Loucy (cell line): ENCODE data around the gene ATRNL1.
A peak's percentile ranks its signal among the peaks of the same experiment; 100 is the strongest.

Source experiments
- EZH2phosphoT487 ChIP-seq: fragments of 200-600 bp; IDR thresholded peaks from 2 replicates; pipeline ENCODE4 v1.6.1; 2018; ENCODE audit warnings: antibody characterized with exemption, mild to moderate bottlenecking, moderate library complexity, borderline replicate concordance
- TF ChIP-seq, protein P1 (sequence below): fragments of 200-600 bp; sonication (generic); conservative IDR thresholded peaks from 2 replicates; pipeline ENCODE4 v1.5.1; 2014; ENCODE audit warnings: mild to moderate bottlenecking, antibody characterized with exemption, low read length

DNA sequence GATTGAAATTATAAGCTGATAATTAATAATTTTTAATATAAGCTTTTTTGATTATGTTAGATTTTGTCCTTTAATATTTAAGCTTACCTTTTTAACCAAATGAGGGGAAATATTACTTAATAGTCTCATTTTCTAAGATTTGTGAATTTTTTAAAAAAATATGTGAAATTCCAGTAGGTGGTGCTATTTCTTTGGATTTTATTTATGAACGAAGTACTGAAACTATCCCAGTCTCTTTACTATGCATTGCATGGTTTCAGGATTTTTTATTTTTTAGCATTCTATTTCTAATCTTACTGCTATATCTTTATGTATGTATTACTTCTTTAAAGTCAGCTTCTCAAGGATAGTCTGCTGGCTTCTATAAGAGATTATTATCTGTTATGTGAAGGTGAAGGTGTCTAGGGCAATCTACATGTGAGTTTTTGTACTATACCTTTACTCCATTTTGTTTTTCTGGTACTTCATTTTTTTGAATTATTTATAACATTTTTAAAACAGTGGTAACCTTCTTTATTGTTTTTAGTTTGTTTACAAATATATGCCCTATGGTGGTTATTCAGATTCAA, 78.3 kb downstream of the ATRNL1 start:
- TF ChIP-seq, protein P1, sequence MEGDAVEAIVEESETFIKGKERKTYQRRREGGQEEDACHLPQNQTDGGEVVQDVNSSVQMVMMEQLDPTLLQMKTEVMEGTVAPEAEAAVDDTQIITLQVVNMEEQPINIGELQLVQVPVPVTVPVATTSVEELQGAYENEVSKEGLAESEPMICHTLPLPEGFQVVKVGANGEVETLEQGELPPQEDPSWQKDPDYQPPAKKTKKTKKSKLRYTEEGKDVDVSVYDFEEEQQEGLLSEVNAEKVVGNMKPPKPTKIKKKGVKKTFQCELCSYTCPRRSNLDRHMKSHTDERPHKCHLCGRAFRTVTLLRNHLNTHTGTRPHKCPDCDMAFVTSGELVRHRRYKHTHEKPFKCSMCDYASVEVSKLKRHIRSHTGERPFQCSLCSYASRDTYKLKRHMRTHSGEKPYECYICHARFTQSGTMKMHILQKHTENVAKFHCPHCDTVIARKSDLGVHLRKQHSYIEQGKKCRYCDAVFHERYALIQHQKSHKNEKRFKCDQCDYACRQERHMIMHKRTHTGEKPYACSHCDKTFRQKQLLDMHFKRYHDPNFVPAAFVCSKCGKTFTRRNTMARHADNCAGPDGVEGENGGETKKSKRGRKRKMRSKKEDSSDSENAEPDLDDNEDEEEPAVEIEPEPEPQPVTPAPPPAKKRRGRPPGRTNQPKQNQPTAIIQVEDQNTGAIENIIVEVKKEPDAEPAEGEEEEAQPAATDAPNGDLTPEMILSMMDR, result peak; percentile 68
- no peak for TF ChIP-seq EZH2phosphoT487
